Breast epithelium (tissue), 4 donors: Measurements from ENCODE around the gene EPG5. TPM values are rescaled to one million over a fixed set of nuclear protein-coding genes. Genes with fewer than 3 reads are reported as not detected.
A peak's percentile ranks its signal among the peaks of the same experiment; 100 is the strongest.

Source experiments
- DNase-seq, 2 donors: peaks; one replicate each; pipeline ENCODE4 v3.0.0-alpha.2; 2019; ENCODE audit warnings: low spot score in 2 of 2
- H3K27ac ChIP-seq, 2 donors: fragments of 200-600 bp; sonication (generic) in 1 of 2; one replicate each; pipeline ENCODE4 v1.5.1; 2016 to 2019; ENCODE audit warnings: mild to moderate bottlenecking in 1 of 2
- H3K27me3 ChIP-seq, 2 donors: fragments of 200-600 bp; sonication (generic) in 1 of 2; one replicate each; pipeline versions ENCODE4 v1.5.1 to v1.6.0; 2017 to 2019; ENCODE audit warnings: control low read depth in 1 of 2, mild to moderate bottlenecking in 1 of 2
- H3K36me3 ChIP-seq: fragments of 200-600 bp; one replicate; pipeline ENCODE4 v1.5.1; 2019
- H3K4me1 ChIP-seq, 2 donors: fragments of 200-600 bp; sonication (generic); one replicate each; pipeline ENCODE4 v1.5.1; 2016 to 2019; ENCODE audit warnings: control low read depth in 1 of 2
- H3K4me3 ChIP-seq, 3 donors: fragments of 200-600 bp; sonication (generic); 1 replicate in 2 of 3; 2 replicates in 1 of 3; pipeline ENCODE4 v1.5.1; 2016 to 2019; ENCODE audit warnings: mild to moderate bottlenecking in 3 of 3, moderate library complexity in 2 of 3
- H3K9me3 ChIP-seq, 2 donors: fragments of 200-600 bp; sonication (generic) in 1 of 2; one replicate each; pipeline ENCODE4 v1.5.1; 2016 to 2019; ENCODE audit warnings: control low read depth in 1 of 2
- POLR2A ChIP-seq: fragments of 450-650 bp; IDR thresholded peaks from one replicate; pipeline ENCODE4 v1.6.1; 2016; ENCODE audit warnings: antibody characterized with exemption, mild to moderate bottlenecking, moderate library complexity
- POLR2AphosphoS5 ChIP-seq, 3 donors: sonication (generic); formaldehyde crosslinking; IDR thresholded peaks; one replicate each; pipeline ENCODE4 v1.6.1; 2017; ENCODE audit warnings: antibody characterized with exemption in 3 of 3
- intact Hi-C: fragments of 100-400 bp; cut with DNase I; formaldehyde crosslinking; loops from one replicate; pipeline ENCODE4 v1.15.1; 2023; ENCODE audit warnings: low total_unique reads
- total RNA-seq, 3 donors: library from RNA; depleted of rRNA; stranded (reverse); fragments of >200 nt; gene quantifications; one replicate each; pipeline ENCODE4 v1.1.0, GENCODE V29; 2016
- TF ChIP-seq, protein P1 (sequence below), 3 donors: fragments of 450-650 bp; IDR thresholded peaks; one replicate each; pipeline ENCODE4 v1.5.1; 2016 to 2017; ENCODE audit warnings: antibody characterized with exemption in 3 of 3, mild to moderate bottlenecking in 3 of 3, moderate library complexity in 3 of 3

The EPG5 gene
- total RNA-seq, 3 donors from 2014 or later: 38.7 to 64.5 (median 48.8) TPM

DNA sequence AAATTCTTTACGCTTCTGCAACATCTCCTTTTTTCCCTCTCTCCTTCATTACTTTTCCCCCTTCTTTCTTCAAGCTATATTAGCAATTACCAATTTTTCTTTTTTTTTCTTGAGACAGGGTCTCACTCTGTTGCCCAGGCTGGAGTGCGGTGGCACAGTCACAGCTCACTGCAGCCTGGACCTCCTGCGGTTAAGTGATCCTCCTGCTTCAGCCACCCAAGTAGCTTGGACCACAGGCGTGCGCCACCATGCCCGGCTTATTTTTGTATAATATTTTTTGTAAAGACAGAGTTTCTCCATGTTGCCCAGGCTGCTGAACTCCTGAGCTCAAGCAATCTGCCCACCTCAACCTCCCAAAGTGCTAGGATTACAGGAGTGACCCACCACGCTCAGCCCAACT, 70.7 kb downstream of the EPG5 start:
- Histone ChIP-seq H3K4me1 (no peaks in the 10 kb centered on the region), H3K36me3 (peaks cover 5% of the 10 kb centered on the region), H3K9me3 (no peaks in the 10 kb centered on the region), H3K27ac (peak overlapping the region in 1 of 2 donors; percentile 21), H3K4me3 (no peak overlapping the region), H3K27me3 (no peaks in the 10 kb centered on the region)
- TF ChIP-seq, protein P1, sequence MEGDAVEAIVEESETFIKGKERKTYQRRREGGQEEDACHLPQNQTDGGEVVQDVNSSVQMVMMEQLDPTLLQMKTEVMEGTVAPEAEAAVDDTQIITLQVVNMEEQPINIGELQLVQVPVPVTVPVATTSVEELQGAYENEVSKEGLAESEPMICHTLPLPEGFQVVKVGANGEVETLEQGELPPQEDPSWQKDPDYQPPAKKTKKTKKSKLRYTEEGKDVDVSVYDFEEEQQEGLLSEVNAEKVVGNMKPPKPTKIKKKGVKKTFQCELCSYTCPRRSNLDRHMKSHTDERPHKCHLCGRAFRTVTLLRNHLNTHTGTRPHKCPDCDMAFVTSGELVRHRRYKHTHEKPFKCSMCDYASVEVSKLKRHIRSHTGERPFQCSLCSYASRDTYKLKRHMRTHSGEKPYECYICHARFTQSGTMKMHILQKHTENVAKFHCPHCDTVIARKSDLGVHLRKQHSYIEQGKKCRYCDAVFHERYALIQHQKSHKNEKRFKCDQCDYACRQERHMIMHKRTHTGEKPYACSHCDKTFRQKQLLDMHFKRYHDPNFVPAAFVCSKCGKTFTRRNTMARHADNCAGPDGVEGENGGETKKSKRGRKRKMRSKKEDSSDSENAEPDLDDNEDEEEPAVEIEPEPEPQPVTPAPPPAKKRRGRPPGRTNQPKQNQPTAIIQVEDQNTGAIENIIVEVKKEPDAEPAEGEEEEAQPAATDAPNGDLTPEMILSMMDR (IDR thresholded peaks at IDR 0.05): no peak
- TF ChIP-seq POLR2AphosphoS5 (IDR thresholded peaks at IDR 0.05) (no peak), POLR2A (no peak)
- intact Hi-C loops: no loop called here
- no peak for DNase-seq

DNA sequence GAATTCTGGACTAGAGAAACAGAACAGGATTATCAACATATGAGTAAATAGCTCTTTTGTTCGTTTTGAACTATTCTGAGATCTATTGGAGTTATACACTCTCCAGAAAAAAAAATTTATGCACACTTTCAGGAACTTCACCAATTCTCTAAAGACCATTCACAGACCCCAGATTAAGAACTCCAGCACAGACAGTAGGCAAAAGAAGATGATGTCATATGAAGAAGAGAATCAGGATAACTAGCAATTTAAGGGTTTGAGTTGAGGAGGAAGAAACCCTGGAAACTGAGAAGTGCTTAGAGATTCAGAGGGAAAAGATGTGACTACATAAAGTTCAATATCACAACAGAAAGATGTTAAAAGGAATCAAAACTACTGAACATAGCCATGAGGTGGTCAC, 71.8 kb downstream of the EPG5 start:
- Histone ChIP-seq H3K36me3 (peaks cover 5% of the 10 kb centered on the region), H3K4me1 (no peaks in the 10 kb centered on the region), H3K27ac (no peak overlapping the region), H3K9me3 (no peaks in the 10 kb centered on the region), H3K4me3 (no peak overlapping the region), H3K27me3 (no peaks in the 10 kb centered on the region)
- DNase-seq: no peak
- TF ChIP-seq POLR2AphosphoS5 (IDR thresholded peaks at IDR 0.05) (no peak), POLR2A (no peak)
- TF ChIP-seq, protein P1 (IDR thresholded peaks at IDR 0.05): no peak
- intact Hi-C loops: no loop called here

DNA sequence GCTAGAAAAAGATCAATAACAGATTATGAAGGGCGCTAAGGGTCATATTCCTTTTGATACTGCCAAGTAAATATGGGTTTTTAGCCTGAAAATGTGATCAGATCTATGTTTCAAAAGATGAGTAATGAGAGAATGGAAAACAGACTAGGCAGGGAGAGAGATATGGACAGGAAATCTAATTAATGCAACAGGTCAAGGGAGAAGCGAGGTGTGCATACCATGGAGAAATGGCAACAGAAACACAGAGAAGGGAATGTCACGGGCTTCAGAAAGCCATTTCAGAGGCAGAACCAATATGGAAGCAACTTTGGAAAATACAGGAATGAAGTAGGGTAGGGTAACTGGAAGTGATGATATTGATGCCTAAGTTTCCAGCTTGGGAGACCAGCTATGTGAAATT, 72.3 kb downstream of the EPG5 start:
- intact Hi-C loops: no loop called here
- Histone ChIP-seq H3K4me1 (no peaks in the 10 kb centered on the region), H3K4me3 (no peak overlapping the region), H3K36me3 (peaks cover 4% of the 10 kb centered on the region), H3K9me3 (no peaks in the 10 kb centered on the region), H3K27ac (no peak overlapping the region), H3K27me3 (no peaks in the 10 kb centered on the region)
- no peak for DNase-seq
- no peak for TF ChIP-seq POLR2A
- TF ChIP-seq, protein P1 (IDR thresholded peaks at IDR 0.05): no peak

DNA sequence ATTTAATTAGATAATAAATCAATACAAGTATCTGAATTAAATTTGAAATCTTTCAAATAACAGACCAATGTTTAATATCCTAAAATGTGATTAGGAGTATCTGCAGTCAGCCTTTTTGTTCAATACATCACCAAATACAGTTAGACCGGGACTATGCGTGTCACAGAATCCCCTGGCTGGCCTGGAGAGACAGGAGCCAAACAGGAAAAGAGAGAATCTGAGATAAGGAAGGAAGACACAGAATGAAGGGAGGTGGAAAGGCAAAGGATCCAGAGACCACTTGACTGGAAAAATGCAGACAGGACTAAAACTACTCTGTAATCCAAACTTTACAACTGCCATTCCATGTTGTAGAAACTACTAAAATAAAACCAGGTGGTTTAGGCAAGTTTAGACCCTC, 75.3 kb downstream of the EPG5 start:
- H3K36me3 ChIP-seq: no peaks in the 10 kb centered on the region

DNA sequence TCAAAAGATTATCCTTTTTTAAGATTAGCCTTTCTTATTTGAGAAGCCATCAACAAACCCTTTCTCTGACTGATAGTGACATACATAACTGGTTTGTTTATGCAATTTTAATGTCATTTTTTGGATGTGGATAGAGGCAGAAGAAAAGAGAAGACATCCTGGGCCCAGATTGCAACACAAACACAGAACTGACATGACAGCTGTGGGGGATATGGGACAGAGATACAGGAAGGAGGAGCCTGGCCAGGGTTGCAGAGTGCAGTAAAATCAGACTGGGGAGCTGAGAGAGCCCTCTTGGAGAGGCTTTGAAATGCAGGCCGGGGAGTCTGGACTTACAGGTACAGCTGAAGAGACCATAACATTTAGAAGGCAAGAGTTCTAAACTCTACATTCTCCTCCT, 76.5 kb downstream of the EPG5 start:
- no peak for DNase-seq
- no peaks in the 10 kb centered on the region for H3K4me1 ChIP-seq
- H3K27me3 ChIP-seq: no peaks in the 10 kb centered on the region
- H3K9me3 ChIP-seq: no peaks in the 10 kb centered on the region
- no peak for TF ChIP-seq POLR2A
- TF ChIP-seq, protein P1 (IDR thresholded peaks at IDR 0.05): no peak
- no peak for TF ChIP-seq POLR2AphosphoS5 (IDR thresholded peaks at IDR 0.05)
- H3K4me3 ChIP-seq: no peak overlapping the region
- no peaks in the 10 kb centered on the region for H3K36me3 ChIP-seq
- H3K27ac ChIP-seq: no peak overlapping the region
- intact Hi-C loops: no loop called here

More for the DNA sequence above, 75.3 kb downstream of the EPG5 start:
- H3K4me1 ChIP-seq: no peaks in the 10 kb centered on the region
- H3K9me3 ChIP-seq: no peaks in the 10 kb centered on the region
- H3K27ac ChIP-seq: no peak overlapping the region
- intact Hi-C loops: no loop called here
- no peaks in the 10 kb centered on the region for H3K27me3 ChIP-seq
- no peak overlapping the region for H3K4me3 ChIP-seq
- TF ChIP-seq, protein P1 (IDR thresholded peaks at IDR 0.05): no peak
- TF ChIP-seq POLR2A (no peak), POLR2AphosphoS5 (IDR thresholded peaks at IDR 0.05) (no peak)
- no peak for DNase-seq
